Spleen (tissue), 11 donors: Measurements from ENCODE around the gene PTPRK. TPM values are rescaled to one million over a fixed set of nuclear protein-coding genes. Genes with fewer than 3 reads are reported as not detected.

Experiments used
- DNase-seq: peaks from one replicate; pipeline ENCODE4 v3.0.0-alpha.2; 2020
- H3K27ac ChIP-seq, 8 donors: fragments of 200-600 bp; sonication (generic) in 7 of 8; 1 replicate in 4 of 8; 2 replicates in 4 of 8; pipeline versions ENCODE4 v1.5.0 to v1.8.0; 2016 to 2021; ENCODE audit warnings: inconsistent platforms in 4 of 8, mild to moderate bottlenecking in 4 of 8, moderate library complexity in 1 of 8
- H3K27me3 ChIP-seq, 7 donors: fragments of 200-600 bp; sonication (generic) in 6 of 7; replicated peaks in 1 of 7; 1 replicate in 4 of 7; 2 replicates in 3 of 7; pipeline versions ENCODE4 v1.5.0 to v1.8.0; 2016 to 2021; ENCODE audit warnings: inconsistent platforms in 3 of 7, mild to moderate bottlenecking in 1 of 7
- H3K36me3 ChIP-seq, 6 donors: fragments of 200-600 bp; sonication (generic) in 5 of 6; 1 replicate in 4 of 6; 2 replicates in 2 of 6; pipeline versions ENCODE4 v1.5.0 to v1.8.0; 2016 to 2021; ENCODE audit warnings: inconsistent platforms in 2 of 6
- H3K4me1 ChIP-seq, 6 donors: fragments of 200-600 bp; sonication (generic) in 5 of 6; 1 replicate in 3 of 6; 2 replicates in 3 of 6; pipeline versions ENCODE4 v1.5.0 to v1.8.0; 2016 to 2021; ENCODE audit warnings: inconsistent platforms in 3 of 6
- H3K4me3 ChIP-seq, 8 donors: fragments of 200-600 bp; sonication (generic) in 7 of 8; 1 replicate in 4 of 8; 2 replicates in 4 of 8; pipeline versions ENCODE4 v1.5.0 to v1.8.0; 2016 to 2021; ENCODE audit warnings: inconsistent platforms in 4 of 8, mild to moderate bottlenecking in 4 of 8, moderate library complexity in 2 of 8
- H3K9me3 ChIP-seq, 8 donors: fragments of 200-600 bp; sonication (generic) in 7 of 8; 1 replicate in 4 of 8; 2 replicates in 4 of 8; pipeline versions ENCODE4 v1.5.0 to v1.8.0; 2016 to 2021; ENCODE audit warnings: inconsistent platforms in 4 of 8
- POLR2A ChIP-seq, 3 donors: fragments of 450-650 bp; IDR thresholded peaks; one replicate each; pipeline ENCODE4 v1.5.1; 2017; ENCODE audit warnings: antibody characterized with exemption in 3 of 3, mild to moderate bottlenecking in 1 of 3
- POLR2AphosphoS5 ChIP-seq, 3 donors: sonication (generic); formaldehyde crosslinking; IDR thresholded peaks; one replicate each; pipeline ENCODE4 v1.5.1; 2017; ENCODE audit warnings: antibody characterized with exemption in 3 of 3
- WGBS, 5 donors: extraction: QIAGEN DNeasy Blood & Tissue Kit in 3 of 5; methylation state at CpG; one replicate each; pipeline versions ENCODE4 v1.1.5 to v1.1.7; 2013 to 2018; 5-methylcytosine and 5-hydroxymethylcytosine counted together
- intact Hi-C: fragments of 100-400 bp; cut with DNase I; formaldehyde crosslinking; loops from one replicate; pipeline ENCODE4 v1.15.0; 2023; ENCODE audit warnings: low total_unique reads
- polyA plus RNA-seq, 3 donors: library from polyadenylated mRNA; stranded (reverse); fragments of 200-250 nt; gene quantifications; one replicate each; pipeline ENCODE4 v1.2.1, GENCODE V29; 2013
- total RNA-seq, 7 donors: library from RNA; depleted of rRNA in 3 of 7; stranded (reverse); fragments of >200 nt in 3 of 7; fragmentation: NEBNext Ultra II Directional in 4 of 7; extraction: Animal tissue kit (Norgen Biotek cat#: 25700) in 4 of 7; gene quantifications; one replicate each; pipeline versions ENCODE4 v1.1.0 to v1.2.1, GENCODE V29; 2016 to 2021
- TF ChIP-seq, protein P1 (sequence below), 11 experiments: fragments of 200-600 bp in 7 of 11; fragments of 450-650 bp in 4 of 11; sonication (generic) in 4 of 11; IDR thresholded peaks in 8 of 11; conservative IDR thresholded peaks in 3 of 11; 1 replicate in 7 of 11; 2 replicates in 4 of 11; pipeline versions ENCODE4 v1.4.0 to v1.8.0; 2016 to 2021; ENCODE audit warnings: antibody characterized with exemption in 11 of 11, inconsistent platforms in 4 of 11, mild to moderate bottlenecking in 1 of 11
- donor health status: healthy with polysubstance abuse.
- donor health status: DM: no; HTN: no; CAD: no; lungs with moderate emphysema.
- donor health status: DM: no; HTN: no; CAD: no.
- donor health status: Bipolar disorder and iron deficiency.
- donor health status: healthy.
- donor health status: DM: no; HTN: no; CAD: no.
- donor health status: DM: yes; HTN: yes; CAD: no.

Gene PTPRK
- total and polyA plus RNA-seq, 10 donors, result 3.3 to 67.8 (median 34.0) TPM

DNA sequence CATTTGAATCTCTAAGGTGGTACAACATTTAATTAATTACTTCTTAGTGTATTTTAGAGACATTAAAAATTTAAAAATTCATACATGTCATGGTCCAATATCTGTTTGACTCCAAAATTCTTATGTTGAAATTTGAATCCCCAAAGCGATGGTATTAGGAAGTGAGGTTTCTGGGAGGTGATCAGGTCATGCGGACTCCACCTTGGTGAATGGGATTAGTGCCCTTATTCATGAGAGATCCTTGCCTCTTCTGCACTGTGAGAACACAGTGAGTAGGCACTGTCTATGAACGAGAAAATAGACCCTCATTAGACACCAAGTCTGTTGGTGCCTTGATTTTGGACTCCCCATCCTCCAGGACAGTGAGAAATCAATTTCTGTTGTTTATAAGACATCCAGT, 254.7 kb downstream of the PTPRK start:
- Histone ChIP-seq H3K36me3 (no peaks in the 10 kb centered on the region), H3K4me3 (no peak overlapping the region), H3K4me1 (peaks cover 0 to 4% (median 0%) of the 10 kb centered on the region in 6 donors), H3K27me3 (no peaks in the 10 kb centered on the region), H3K27ac (no peak overlapping the region), H3K9me3 (peaks cover 0 to 8% (median 0%) of the 10 kb centered on the region in 8 donors)
- 85 to 95% (median 89%) methylated on average over 3 of the region's 3 CpGs for WGBS, 5 donors
- TF ChIP-seq POLR2AphosphoS5 (IDR thresholded peaks at IDR 0.05) (no peak), POLR2A (IDR thresholded peaks at IDR 0.05) (no peak)
- TF ChIP-seq, protein P1, sequence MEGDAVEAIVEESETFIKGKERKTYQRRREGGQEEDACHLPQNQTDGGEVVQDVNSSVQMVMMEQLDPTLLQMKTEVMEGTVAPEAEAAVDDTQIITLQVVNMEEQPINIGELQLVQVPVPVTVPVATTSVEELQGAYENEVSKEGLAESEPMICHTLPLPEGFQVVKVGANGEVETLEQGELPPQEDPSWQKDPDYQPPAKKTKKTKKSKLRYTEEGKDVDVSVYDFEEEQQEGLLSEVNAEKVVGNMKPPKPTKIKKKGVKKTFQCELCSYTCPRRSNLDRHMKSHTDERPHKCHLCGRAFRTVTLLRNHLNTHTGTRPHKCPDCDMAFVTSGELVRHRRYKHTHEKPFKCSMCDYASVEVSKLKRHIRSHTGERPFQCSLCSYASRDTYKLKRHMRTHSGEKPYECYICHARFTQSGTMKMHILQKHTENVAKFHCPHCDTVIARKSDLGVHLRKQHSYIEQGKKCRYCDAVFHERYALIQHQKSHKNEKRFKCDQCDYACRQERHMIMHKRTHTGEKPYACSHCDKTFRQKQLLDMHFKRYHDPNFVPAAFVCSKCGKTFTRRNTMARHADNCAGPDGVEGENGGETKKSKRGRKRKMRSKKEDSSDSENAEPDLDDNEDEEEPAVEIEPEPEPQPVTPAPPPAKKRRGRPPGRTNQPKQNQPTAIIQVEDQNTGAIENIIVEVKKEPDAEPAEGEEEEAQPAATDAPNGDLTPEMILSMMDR (IDR thresholded peaks at IDR 0.05 in 8 of 11, conservative IDR thresholded peaks at IDR 0.05 in 3 of 11), result no peak
- no peak for DNase-seq
- intact Hi-C loops, result no loop called here

DNA sequence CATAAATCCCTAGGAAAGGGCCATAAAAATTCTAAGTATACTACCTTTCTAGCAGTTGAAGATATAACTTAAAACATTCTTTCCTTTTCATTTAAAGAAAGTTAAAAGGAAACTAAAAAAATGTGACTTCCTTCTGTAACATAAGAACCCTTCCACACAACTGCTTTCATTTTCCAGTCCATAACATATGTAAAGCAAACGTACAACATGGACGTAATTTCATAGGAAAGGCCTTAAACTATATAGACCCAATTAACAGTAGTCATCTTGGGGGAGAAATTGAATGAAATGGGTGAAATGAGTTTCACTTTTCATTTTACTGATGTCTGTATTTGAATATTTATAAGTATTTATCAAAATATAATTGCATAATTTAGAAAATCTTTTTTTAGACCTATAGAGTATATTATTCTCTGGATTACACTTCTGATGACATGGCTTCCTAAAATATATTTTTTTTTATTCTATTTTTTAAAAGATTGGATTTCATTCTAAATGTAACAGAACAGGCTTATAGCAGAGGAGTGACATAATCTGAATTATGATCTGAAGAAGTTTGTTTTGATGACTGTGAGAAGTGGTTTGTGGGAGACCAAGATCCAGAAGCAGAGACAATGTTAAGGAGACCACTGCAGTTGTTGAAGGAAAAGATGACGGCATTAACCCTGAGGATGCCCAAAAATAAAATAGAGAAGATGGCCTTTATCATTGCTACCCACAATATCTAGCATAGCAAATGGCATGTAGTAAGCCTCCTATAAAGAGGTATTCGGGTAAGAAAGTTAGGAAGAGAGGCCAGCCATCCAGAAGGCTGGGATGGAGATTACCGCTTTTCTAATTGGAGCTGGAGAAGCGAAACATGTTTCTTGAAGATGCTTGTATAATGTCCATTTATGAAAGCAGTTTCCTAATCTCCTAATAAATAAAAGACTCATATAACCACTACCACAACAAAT, 260.4 kb downstream of the PTPRK start:
- TF ChIP-seq, protein P1 (IDR thresholded peaks at IDR 0.05 in 8 of 11, conservative IDR thresholded peaks at IDR 0.05 in 3 of 11), result no peak
- TF ChIP-seq POLR2A (IDR thresholded peaks at IDR 0.05) (no peak), POLR2AphosphoS5 (IDR thresholded peaks at IDR 0.05) (no peak)
- peak overlapping the region in 5 of 8 donors; percentile 22 to 53 (median 44) for H3K27ac ChIP-seq
- H3K4me3 ChIP-seq, result peak overlapping the region in 7 of 8 donors; percentile 2 to 50 (median 7)
- DNase-seq, result no peak
- H3K9me3 ChIP-seq, result peaks cover 0 to 8% (median 0%) of the 10 kb centered on the region in 8 donors
- H3K4me1 ChIP-seq, result peaks cover 4 to 26% (median 16%) of the 10 kb centered on the region in 6 donors
- no peaks in the 10 kb centered on the region for H3K36me3 ChIP-seq
- intact Hi-C loops, result no loop called here
- no peaks in the 10 kb centered on the region for H3K27me3 ChIP-seq
- WGBS, 5 donors, result 59 to 65% (median 64%) methylated on average over 6 of the region's 6 CpGs

DNA sequence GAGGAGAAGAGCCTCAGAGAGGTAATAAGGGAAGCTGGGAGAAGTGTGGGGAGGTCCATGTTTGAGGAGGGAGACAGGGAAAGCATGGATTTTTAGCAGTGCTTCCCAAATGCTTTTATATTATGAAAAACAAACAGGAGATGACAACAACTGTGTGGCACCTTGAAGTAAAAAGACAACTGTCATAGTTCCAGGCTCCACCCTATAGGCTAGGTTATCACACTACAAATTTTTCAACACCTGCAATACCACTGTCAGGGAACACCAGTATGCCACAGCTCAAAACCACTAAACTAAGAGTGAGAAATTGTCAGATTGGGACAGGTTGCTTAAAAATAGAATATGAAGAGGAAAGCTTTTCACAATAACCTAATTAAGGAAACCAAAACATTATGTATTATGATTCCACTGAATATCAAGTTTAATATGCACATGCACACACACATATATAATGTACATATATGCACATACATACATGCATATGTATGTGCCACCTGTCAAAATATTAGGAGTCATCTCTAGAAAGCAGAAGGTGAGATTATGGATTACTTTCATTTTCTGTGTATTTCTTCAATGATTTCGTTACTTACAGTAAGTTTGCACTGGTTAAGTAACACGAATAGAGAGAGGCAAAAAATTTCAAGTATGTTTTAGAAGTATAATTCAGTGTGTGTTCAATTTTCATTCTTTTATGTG, 261.2 kb downstream of the PTPRK start:
- no peaks in the 10 kb centered on the region for H3K27me3 ChIP-seq
- peak overlapping the region in 6 of 8 donors; percentile 2 to 50 (median 12) for H3K4me3 ChIP-seq
- no peak for DNase-seq
- peak overlapping the region in 5 of 8 donors; percentile 22 to 53 (median 44) for H3K27ac ChIP-seq
- no peak for TF ChIP-seq POLR2A (IDR thresholded peaks at IDR 0.05)
- no peak for TF ChIP-seq POLR2AphosphoS5 (IDR thresholded peaks at IDR 0.05)
- TF ChIP-seq, protein P1 (IDR thresholded peaks at IDR 0.05 in 8 of 11, conservative IDR thresholded peaks at IDR 0.05 in 3 of 11), result no peak
- H3K4me1 ChIP-seq, result peaks cover 4 to 26% (median 16%) of the 10 kb centered on the region in 6 donors
- intact Hi-C loops, result no loop called here
- peaks cover 0 to 4% (median 0%) of the 10 kb centered on the region in 8 donors for H3K9me3 ChIP-seq
- no peaks in the 10 kb centered on the region for H3K36me3 ChIP-seq
- 12 to 27% (median 16%) methylated on average over 2 of the region's 2 CpGs for WGBS, 5 donors
